GM18873 (cell line): ENCODE data around the gene RABL6.
"Not testable (repeated sequence)": the region's sequence is repeated elsewhere in the genome, so short reads cannot be mapped to it uniquely, and the experiment has no call there.

Experiments
- ATAC-seq: cut with Tn5 transposase; IDR thresholded peaks from one replicate; pipeline ENCODE4 v1.9.1; 2021; ENCODE audit warnings: mild to moderate bottlenecking, moderate library complexity, moderate number of reproducible peaks; ENCODE audit not compliant: unreplicated experiment, low FRiP score

The RABL6 gene

DNA sequence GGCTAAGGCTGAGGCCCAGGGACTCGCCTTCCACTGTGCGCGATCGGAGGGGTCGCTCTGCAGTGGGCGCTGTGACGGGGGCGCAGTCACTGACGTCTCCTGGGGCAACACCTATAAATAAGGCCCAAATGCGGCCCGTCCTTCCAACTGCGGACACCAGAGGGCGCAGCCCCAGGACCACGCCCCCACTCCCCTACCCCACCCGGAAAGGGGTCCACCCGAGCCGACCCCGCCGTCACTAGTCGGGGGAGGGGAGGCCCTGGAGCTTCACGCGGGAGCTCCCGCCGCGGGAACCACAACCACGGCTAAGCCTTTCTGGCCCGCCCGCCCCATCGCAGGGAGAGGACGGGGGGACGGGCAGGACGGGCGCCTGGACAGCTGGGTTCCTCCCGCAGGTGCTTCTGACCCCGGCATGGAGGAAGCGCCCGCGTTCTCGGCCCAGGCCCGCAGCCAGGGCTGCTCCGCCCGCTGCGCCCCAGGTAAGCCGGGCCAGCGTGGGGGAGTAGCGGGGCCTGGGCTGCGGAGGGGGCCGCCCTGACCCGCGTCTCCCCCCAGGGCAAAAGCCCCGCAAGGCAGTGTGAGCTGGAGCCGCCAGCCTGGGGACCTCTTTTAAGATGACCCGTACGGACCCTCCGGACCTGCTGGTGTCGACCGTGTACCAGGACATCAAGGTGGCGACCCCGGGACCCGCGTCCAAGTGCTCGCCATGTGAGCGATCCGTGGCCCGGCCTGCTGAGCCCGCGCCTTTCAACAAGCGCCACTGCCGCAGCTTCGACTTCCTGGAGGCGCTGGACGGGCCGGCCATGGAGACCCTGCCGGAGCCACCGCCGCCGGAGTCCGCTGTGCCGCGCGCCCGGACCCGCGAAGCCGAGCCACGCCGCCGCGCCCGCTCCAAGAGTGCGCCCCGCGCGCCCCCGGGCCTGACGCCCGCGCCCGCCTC is 36.3 kb downstream of the RABL6 start:
- ATAC-seq: not testable (repeated sequence)

DNA sequence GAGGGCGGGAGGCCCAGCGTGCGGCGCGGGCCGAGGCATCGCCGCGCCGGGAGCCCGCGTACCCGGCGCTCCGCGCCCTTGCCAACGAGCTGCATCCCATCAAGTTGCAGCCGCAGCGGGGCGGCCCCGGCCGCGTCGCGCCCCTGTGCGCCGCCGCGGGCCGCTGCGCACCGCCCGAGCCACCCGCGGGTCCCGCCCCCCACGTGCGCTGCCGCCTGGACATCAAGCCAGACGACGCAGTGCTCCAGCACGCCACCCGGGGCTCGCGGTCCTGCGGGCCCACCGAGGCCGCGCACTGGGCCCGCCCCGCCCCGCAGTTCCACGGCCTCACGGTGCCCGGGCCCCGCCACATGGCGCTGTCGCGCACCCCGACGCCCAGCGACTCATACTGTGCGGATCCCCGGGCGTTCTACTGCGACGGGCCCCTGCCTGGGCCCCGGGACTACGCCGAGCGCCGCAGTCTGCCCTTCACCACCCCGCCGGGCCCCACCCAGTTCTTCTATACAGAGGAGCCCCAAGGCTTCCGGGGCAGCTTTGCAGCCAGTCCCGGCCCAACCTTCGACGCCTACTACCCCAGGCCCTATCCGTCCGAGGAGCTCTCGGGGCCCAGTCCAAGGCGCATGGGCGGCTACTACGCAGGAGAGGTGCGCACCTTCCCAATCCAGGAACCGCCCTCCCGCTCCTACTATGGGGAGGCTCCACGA is 37.2 kb downstream of the RABL6 start:
- ATAC-seq: no peak

DNA sequence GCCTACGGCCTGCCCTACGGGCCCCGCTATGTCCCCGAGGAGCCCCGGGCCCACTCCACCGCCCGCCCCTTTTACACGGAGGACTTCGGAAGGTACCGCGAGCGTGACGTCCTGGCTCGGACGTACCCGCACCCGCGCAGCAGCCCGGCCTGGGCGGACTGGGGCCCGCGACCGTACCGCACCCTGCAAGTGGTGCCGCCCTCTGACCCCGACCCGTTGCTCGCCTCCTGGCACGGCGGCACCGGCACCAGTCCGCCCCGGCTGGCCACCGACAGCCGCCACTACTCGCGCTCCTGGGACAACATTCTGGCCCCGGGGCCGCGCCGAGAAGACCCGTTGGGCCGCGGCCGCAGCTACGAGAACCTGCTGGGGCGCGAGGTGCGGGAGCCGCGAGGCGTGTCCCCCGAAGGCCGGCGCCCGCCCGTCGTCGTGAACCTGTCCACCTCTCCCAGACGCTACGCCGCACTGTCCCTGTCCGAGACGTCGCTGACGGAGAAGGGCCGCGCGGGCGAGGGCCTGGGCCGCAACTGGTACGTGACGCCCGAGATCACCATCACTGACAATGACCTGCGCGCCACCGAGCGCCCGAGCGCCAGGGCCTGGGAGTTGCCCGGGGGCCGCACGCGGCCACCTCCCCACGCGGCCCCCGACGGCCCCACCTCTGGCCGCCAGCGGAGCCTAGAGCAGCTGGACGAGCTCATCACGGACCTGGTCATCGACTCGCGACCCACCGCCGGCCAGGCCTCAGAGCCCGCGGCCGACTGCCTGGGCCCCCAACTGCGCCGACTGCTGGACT is 37.9 kb downstream of the RABL6 start:
- no peak for ATAC-seq

DNA sequence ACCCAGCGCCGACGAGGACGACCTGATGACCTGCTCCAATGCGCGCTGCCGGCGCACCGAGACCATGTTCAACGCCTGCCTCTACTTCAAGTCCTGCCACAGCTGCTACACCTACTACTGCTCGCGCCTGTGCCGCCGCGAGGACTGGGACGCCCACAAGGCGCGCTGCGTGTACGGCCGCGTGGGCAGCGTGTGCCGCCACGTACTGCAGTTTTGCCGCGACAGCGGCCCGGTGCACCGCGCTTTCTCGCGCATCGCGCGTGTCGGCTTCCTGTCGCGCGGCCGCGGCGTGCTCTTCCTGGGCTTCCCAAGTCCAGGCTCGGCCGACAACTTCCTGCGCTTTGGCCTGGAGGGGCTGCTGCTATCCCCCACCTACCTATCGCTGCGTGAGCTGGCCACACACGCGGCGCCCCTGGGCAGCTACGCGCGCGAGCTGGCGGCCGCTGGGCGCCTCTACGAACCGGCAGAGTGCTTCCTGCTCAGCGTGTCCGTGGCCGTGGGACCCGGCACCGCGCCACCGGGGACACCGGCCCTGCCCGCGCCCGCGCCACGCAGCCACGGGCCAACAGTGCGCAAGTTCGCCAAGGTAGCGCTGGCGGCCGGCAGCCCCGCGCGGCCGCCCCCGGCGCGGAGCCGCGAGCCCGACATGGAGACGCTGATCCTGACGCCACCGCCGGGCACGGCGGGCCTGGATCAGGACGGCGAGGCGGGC is 38.8 kb downstream of the RABL6 start:
- ATAC-seq: no peak

DNA sequence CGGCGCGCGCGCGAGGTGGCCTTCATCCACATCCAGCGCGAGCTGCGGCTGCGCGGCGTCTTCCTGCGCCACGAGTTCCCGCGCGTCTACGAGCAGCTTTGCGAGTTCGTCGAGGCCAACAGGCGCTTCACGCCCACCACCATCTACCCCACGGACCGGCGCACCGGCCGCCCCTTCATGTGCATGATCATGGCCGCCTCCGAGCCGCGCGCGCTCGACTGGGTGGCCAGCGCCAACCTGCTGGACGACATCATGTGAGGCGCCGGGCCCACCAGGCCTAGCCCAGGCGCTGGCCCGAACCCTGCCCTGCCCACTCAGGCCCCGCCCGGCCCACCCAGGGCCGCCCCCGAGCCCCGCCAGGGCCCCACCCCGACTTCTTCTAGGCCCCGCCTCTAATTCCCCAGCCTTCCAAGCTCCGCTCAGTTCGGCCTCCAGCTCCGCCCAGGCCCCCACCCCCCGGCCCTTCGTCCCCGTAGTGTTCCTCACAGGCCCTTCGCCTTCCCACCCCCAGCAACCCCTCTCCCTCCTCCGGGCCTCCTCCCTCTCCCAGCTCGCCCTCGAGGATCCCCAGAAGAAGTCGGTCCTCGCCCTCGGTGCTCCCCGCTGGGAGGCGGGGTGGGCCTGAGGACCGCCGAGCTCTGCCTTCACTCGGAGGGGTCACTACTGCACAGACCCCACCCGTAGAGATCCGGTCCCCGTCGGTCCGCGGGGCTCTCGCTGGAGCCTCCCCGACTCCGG is 39.5 kb downstream of the RABL6 start:
- no peak for ATAC-seq

DNA sequence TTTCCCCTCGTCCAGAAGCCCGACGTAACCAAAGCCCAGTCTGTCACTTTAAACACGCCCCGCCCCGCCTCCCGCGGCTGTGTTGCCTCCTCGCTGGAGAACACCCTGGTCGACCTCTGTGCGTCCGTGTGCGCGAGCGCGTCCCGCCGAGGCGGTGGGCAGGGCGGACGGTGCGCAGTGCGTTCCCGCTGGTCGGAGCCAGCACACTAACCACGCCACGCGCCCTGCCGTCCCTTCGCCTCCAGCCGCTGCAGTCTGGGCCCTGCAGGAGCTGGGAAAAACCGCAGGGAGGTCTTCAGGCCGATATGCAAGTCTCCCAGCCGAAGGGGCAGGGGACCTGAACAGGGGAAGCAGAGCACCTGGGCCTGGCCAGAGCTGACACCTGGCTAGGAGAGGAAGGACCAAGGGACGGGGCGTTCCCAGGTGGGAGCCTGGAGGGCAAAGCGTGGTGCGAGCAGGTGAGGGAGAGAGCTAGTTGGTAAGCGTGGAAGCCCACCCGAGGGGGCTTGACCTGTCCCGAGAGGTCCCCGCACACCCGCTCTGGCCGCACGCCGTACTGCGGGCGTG is 40.2 kb downstream of the RABL6 start:
- ATAC-seq: no peak

DNA sequence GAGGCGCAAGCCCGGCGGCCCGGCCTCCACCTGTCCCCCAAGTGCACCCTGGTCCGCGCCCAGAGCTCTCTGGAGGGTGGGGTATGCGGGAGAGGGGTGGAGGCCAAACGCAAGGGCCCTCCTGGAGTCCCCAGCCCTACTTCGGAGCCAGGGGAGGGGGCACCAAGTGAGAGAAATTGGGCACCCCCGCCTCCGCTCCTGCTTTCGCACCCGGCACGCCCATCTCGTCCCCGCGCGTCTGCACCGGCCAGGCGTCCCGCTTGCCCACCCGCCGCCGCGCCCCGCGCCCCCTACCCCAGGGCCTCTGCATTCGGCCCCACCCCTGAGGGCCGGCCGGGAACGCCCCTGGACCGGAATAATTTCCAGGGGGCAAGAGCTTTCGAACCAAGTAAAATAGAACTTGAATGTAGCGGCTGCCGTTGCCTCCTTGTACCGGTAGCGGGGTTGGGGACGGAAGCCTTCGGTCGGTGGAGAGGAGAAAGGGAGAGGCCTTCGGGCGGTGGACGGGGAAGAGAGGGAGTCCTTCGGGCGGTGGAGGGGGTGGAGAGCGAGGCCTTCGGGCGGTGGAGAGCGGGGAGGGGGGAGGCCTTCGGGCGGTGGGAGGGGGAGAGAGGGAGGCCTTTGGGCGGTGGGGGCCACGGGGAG is 40.8 kb downstream of the RABL6 start:
- ATAC-seq: no peak

DNA sequence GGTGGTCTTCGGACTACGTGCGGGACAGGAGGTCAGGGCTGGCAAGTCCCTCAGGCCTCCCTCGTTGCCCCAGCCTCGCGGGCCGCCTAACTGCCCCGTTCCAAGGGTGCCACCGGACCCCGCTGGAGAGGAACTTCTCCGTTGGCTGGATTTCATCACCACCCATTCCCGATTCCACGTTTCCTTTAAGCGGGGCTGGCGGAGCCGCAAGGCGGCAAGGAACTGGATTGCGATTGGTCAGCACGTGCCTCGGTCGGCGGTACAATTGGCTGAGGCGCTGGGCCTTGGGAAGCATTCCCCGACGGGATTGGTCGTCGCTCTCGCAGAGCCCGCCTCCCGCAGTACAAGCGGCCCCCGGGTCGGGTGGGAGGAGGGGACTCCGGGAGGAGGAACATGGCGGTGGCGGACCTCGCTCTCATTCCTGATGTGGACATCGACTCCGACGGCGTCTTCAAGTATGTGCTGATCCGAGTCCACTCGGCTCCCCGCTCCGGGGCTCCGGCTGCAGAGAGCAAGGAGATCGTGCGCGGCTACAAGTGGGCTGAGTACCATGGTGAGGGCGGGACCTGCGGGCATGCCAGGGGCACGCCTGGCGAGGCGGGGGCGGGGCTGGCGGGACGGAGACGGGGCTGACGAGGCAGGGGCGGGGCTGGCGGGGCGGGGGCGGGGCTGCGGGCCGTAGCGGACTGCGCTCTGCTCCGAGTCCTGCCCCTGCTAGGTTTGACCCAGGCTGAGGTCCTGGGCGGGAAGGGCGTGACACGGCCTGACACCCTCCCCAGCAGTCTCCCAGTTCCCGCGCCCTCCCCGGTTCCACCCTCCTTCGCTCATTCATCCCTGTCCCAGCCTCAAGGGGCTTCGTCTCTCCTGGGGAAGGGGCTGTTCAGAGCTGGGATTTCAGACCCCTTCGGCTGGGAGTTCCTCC is 41.6 kb downstream of the RABL6 start, which contains the start of gene PHPT1:
PHPT1 (plus strand) TSS at position 372 of the 922 bp plus-strand sequence; CDS start at position 394, 22 bp downstream.
- ATAC-seq: peak; percentile 77

DNA sequence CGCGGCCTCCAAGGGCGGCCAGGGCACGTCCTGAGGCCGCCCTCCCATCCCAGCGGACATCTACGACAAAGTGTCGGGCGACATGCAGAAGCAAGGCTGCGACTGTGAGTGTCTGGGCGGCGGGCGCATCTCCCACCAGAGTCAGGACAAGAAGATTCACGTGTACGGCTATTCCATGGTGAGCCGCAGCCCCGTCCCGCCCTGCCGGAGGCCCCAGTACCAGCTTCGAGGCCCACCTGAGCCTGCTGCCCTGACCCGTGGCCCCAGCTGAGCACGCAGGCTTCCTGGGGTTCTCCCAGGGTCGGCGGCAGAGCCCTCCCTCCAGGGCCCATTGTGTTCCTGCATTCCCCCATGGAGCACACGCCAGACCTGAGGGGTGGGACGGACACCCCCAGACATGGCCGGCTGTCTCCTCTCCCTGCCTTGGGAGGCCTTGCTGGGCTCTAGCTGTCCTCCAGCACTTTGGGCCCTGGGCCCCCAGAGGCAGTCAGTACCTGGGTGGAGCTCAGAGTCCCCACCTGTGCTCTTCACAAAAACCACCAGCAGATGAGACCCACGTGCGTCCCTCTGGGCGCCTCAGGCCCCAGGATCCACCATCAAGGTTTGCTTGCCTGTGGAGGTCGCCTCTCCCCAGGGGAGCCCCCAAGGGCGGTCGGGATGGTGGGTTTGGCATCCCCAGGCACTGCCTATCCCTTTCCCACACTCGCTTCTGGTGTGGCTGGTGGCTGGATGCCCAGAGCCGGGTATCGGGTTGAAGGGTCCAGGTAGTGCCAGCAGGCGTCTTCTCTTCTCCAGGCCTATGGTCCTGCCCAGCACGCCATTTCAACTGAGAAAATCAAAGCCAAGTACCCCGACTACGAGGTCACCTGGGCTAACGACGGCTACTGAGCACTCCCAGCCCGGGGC is 42.5 kb downstream of the RABL6 start:
- no peak for ATAC-seq

DNA sequence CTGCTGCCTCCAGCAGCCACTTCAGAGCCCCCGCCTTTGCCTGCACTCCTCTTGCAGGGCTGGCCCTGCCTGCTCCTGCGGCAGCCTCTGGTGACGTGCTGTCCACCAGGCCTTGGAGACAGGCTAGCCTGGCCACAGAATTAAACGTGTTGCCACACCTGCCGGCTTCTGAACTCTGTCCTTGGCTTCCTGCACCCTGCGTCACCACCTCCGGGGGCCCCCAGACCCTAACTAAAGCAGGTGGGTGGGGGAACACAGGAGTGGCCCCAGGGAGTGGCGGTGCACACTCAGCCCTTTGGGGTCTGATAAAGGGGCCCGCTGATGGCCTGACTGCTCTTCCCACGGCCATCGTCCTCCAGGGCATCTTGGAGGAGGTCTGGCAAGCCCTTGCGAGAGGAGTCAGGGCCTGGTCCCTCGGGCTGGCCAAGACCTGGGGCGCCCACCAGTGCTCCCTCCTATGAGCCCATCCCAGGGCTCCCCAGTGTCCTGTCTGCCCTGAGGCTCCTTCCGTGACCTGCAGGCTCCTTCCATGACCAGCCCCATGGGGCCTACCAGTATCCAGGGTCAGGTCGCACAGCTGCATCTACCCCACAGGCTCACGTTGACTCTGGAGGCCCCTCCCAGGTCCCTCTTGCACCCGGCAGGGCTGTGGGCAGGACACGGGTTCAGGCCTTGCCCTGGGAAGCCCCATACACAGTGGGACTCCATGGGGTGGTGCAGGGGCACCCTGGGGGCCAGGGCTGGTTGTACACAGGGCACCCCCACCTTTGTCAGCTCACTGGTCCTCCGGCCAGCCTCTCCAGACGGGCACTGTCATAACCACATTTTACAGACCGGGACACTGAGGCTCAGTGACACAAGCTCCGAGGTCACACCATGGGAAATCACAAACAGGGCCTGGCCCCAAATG is 43.4 kb downstream of the RABL6 start:
- no peak for ATAC-seq

DNA sequence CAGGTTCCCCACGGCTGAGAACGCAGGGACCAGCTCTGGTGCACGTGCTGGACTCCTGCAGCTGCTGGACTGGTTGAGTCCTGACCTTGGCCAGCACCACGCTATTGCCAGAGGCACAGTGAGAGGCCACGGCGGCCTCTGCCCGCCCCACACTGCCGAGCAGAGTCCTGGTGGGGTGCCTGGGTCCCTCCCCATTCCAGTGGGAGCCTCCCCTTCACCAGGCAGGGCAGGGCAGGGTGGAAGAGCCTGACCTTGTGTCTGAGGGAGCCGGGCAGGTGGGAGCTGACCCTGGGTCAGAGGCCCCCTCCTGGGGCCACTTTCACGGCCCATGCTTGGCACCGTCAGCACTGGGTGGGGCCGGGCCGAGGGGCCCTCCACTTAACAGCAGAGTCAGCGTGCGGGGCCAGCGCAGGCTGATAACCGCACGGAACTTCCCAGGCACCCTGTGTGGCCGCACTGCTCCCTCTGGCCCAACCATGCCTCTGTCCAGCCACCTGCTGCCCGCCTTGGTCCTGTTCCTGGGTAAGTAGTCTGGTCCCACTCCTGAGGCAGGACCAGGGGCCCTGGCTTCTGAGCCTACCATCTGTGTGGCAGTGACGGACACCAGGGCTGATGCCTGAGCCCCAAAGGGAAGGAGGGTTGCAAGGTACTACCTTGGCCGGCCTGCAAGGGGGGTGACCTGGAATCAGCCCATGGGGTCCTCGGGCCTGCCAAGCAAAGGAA is 44.4 kb downstream of the RABL6 start, which contains the start of gene MAMDC4:
MAMDC4 (plus strand) TSS at position 406 of the 723 bp plus-strand sequence; CDS start at position 477, 71 bp downstream.
- ATAC-seq: no peak

DNA sequence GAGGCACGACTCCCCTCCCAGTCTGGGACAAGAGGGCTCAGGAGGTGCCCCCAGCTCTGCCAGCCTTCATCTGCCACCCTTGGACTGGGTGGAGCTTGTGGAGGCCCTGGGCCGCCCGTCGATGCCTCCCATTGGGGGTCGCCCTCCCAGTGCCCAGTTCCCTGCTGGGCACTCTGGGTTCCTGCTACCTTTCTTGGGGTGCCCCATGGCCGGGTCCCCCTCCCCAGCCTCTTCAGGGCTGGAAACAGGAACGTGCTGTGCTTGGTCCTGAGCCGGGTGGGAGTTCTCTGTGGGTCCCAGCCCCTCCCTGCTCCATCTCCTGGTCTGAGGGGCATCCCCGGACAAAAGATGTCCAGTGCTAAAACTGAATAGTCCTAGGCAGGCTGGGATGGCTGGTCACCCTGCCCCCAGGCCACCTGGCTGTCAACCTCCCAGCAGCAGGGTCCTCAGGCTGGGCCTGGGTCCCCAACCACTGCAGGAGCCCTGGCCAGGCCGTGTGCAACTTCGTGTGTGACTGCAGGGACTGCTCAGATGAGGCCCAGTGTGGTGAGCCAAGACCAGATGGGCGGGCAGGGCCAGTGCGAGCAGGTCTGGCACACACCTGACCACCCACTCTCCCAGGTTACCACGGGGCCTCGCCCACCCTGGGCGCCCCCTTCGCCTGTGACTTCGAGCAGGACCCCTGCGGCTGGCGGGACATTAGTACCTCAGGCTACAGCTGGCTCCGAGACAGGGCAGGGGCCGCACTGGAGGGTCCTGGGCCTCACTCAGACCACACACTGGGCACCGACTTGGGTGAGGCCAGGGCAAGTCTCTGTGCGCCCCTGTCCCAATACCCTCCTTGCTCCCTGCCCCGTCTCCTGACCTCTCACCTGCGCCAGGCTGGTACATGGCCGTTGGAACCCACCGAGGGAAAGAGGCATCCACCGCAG is 45.2 kb downstream of the RABL6 start:
- no peak for ATAC-seq

DNA sequence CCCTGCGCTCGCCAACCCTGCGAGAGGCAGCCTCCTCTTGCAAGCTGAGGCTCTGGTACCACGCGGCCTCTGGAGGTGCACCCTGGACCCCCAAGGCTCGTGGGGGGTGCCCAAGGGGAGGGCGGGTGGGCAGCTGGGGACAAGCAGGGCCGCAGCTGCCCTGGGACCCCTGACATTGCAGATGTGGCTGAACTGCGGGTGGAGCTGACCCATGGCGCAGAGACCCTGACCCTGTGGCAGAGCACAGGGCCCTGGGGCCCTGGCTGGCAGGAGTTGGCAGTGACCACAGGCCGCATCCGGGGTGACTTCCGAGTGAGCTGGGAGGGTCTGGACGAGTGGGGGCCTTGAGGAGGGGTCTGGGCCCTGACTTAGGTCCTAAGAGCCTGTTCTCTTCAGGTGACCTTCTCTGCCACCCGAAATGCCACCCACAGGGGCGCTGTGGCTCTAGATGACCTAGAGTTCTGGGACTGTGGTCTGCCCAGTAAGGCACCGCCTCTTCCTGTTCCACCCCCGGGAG is 45.9 kb downstream of the RABL6 start:
- ATAC-seq: no peak
